IMR-90 (cell line): ENCODE data around the gene TPI1. TPM values are rescaled to one million over a fixed set of nuclear protein-coding genes. Genes with fewer than 3 reads are reported as not detected.

Experiments
- ATAC-seq: fragments of 200-7000 bp; cut with Tn5 transposase; 2 replicates; pipeline ENCODE4 v1.9.1; 2020; ENCODE audit warnings: low read depth, mild to moderate bottlenecking, moderate library complexity
- BruUV-seq: library from RNA; stranded (reverse); fragments of 400-500 nt; replicated peaks from 2 replicates; lab custom pipeline; 2021; lab: Mats Ljungman, UMichigan
- CTCF ChIA-PET: fragments of 300-600 bp; formaldehyde crosslinking; extraction: SDS; loops from one replicate; lab custom pipeline; 2021; ENCODE audit warnings: antibody characterized with exemption; lab: Yijun Ruan, JAX
- POLR2A ChIA-PET: fragments of 300-600 bp; sonication (Branson Sonifier 250); formaldehyde crosslinking; loops from one replicate; lab custom pipeline; 2022; ENCODE audit warnings: antibody characterized with exemption; ENCODE audit not compliant: unreplicated experiment; lab: Charles Lee
- DNase-seq: peaks from one replicate; pipeline ENCODE4 v3.0.0; 2013
- H2AFZ ChIP-seq: replicated peaks from 2 replicates; pipeline ENCODE3; 2013; ENCODE audit warnings: low read length, mild to moderate bottlenecking; ENCODE audit not compliant: poor library complexity
- H2AK5ac ChIP-seq: 2 replicates; pipeline ENCODE4 v1.6.1; 2013; ENCODE audit warnings: low read depth, low read length, inconsistent platforms
- H2AK9ac ChIP-seq: replicated peaks from 2 replicates; pipeline ENCODE3; 2013; ENCODE audit warnings: mild to moderate bottlenecking, low read depth, low read length, moderate library complexity; ENCODE audit not compliant: poor library complexity
- H2BK120ac ChIP-seq: 2 replicates; pipeline ENCODE4 v1.6.1; 2013; ENCODE audit warnings: low read depth, low read length, inconsistent platforms
- H2BK15ac ChIP-seq: 3 replicates; pipeline ENCODE4 v1.6.1; 2013; ENCODE audit warnings: low read depth, low read length, inconsistent platforms
- H2BK20ac ChIP-seq: 2 replicates; pipeline ENCODE4 v1.6.1; 2013; ENCODE audit warnings: low read depth, mild to moderate bottlenecking, inconsistent platforms, low read length, moderate library complexity
- H2BK5ac ChIP-seq: 2 replicates; pipeline ENCODE4 v1.6.1; 2013; ENCODE audit warnings: mild to moderate bottlenecking, low read depth, low read length, inconsistent platforms; ENCODE audit not compliant: poor library complexity, severe bottlenecking
- H3K14ac ChIP-seq: replicated peaks from 2 replicates; pipeline ENCODE4 v1.6.1; 2013; ENCODE audit warnings: low read depth, low read length, inconsistent platforms
- H3K18ac ChIP-seq: 2 replicates; pipeline ENCODE4 v1.6.1; 2013; ENCODE audit warnings: low read depth, low read length, control low read depth
- H3K23ac ChIP-seq: 2 replicates; pipeline ENCODE4 v1.6.1; 2013; ENCODE audit warnings: low read depth, low read length, inconsistent platforms
- H3K27ac ChIP-seq: 2 replicates; pipeline ENCODE4 v1.5.1; 2013; ENCODE audit warnings: mild to moderate bottlenecking, control low read depth, low read length; ENCODE audit not compliant: insufficient read depth
- H3K27me3 ChIP-seq: 2 replicates; pipeline ENCODE4 v1.6.1; 2013; ENCODE audit warnings: low read length; ENCODE audit not compliant: control insufficient read depth, insufficient read depth
- H3K36me3 ChIP-seq: 2 replicates; pipeline ENCODE4 v1.6.1; 2013; ENCODE audit warnings: low read length, mixed read lengths; ENCODE audit not compliant: control insufficient read depth, insufficient read depth
- H3K4ac ChIP-seq: 2 replicates; pipeline ENCODE4 v1.6.1; 2013; ENCODE audit warnings: low read depth, low read length, inconsistent platforms
- H3K4me1 ChIP-seq: 2 replicates; pipeline ENCODE4 v1.6.1; 2013; ENCODE audit warnings: low read length, mixed read lengths; ENCODE audit not compliant: control insufficient read depth, insufficient read depth
- H3K4me2 ChIP-seq: 2 replicates; pipeline ENCODE4 v1.6.1; 2013; ENCODE audit warnings: low read depth, mild to moderate bottlenecking, control low read depth, low read length, moderate library complexity
- H3K4me3 ChIP-seq: 2 replicates; pipeline ENCODE4 v1.5.1; 2013; ENCODE audit warnings: low read depth, mild to moderate bottlenecking, control low read depth, low read length, moderate library complexity; ENCODE audit not compliant: insufficient read depth
- H3K56ac ChIP-seq: 2 replicates; pipeline ENCODE4 v1.6.1; 2013; ENCODE audit warnings: low read length, inconsistent platforms; ENCODE audit not compliant: insufficient read depth; ENCODE audit errors: extremely low read depth
- H3K79me1 ChIP-seq, 2 experiments: 2 replicates each; pipeline ENCODE4 v1.6.1; 2013; ENCODE audit warnings: low read length in 2 of 2, inconsistent platforms in 1 of 2, low read depth in 1 of 2
- H3K9ac ChIP-seq: 2 replicates; pipeline ENCODE4 v1.6.1; 2013; ENCODE audit warnings: low read depth, low read length, control low read depth
- H3K9me1 ChIP-seq: 2 replicates; pipeline ENCODE4 v1.6.1; 2013; ENCODE audit warnings: low read length, inconsistent platforms; ENCODE audit not compliant: insufficient read depth
- H3K9me3 ChIP-seq: 2 replicates; pipeline ENCODE4 v1.6.1; 2013; ENCODE audit warnings: low read length; ENCODE audit not compliant: control insufficient read depth, insufficient read depth
- H4K20me1 ChIP-seq: 2 replicates; pipeline ENCODE4 v1.6.1; 2013; ENCODE audit warnings: low read length, inconsistent platforms; ENCODE audit not compliant: insufficient read depth
- H4K5ac ChIP-seq: 2 replicates; pipeline ENCODE4 v1.6.1; 2013; ENCODE audit warnings: mild to moderate bottlenecking, low read depth, low read length, control low read depth
- H4K8ac ChIP-seq, 2 experiments: 2 replicates each; pipeline ENCODE4 v1.6.1; 2013; ENCODE audit warnings: low read depth in 2 of 2, low read length in 2 of 2, control low read depth in 1 of 2, inconsistent platforms in 1 of 2
- H4K91ac ChIP-seq: 2 replicates; pipeline ENCODE4 v1.6.1; 2013; ENCODE audit warnings: low read depth, low read length, inconsistent platforms; ENCODE audit not compliant: insufficient read depth
- CEBPB ChIP-seq: IDR thresholded peaks from 2 replicates; pipeline ENCODE4 v1.6.1; 2012; ENCODE audit warnings: low read depth, low read length, improper control_type of control experiment
- CHD1 ChIP-seq: IDR thresholded peaks from 2 replicates; pipeline ENCODE4 v1.6.1; 2012; ENCODE audit warnings: low read depth, low read length, improper control_type of control experiment
- MAFK ChIP-seq: IDR thresholded peaks from 2 replicates; pipeline ENCODE4 v1.6.1; 2012; ENCODE audit warnings: low read depth, low read length, improper control_type of control experiment
- MXI1 ChIP-seq: IDR thresholded peaks from 2 replicates; pipeline ENCODE4 v1.6.1; 2012; ENCODE audit warnings: low read depth, mild to moderate bottlenecking, low read length, moderate library complexity, borderline replicate concordance
- RAD21 ChIP-seq: IDR thresholded peaks from 2 replicates; pipeline ENCODE4 v1.6.1; 2012; ENCODE audit warnings: low read length, improper control_type of control experiment
- RCOR1 ChIP-seq: IDR thresholded peaks from 2 replicates; pipeline ENCODE4 v1.6.1; 2012; ENCODE audit warnings: mild to moderate bottlenecking, low read length, improper control_type of control experiment; ENCODE audit not compliant: insufficient replicate concordance
- WGBS, 2 experiments: methylation state at CpG; one replicate each; pipeline versions ENCODE4 v1.1.5 to v1.1.7; 2013; ENCODE audit warnings: missing lambda C conversion rate in 2 of 2; ENCODE audit not compliant: insufficient read length in 1 of 2; ENCODE audit errors: extremely low coverage in 2 of 2; 5-methylcytosine and 5-hydroxymethylcytosine counted together
- dilution Hi-C: fragments of 300-500 bp; cut with HindIII; formaldehyde crosslinking; loops from one replicate; pipeline ENCODE4 v1.14.3; 2018; ENCODE audit warnings: low sequenced_read_pairs; ENCODE audit not compliant: unreplicated experiment
- in situ Hi-C: fragments of 300-500 bp; cut with MboI; formaldehyde crosslinking; loops from 3 replicates; pipeline ENCODE4 v1.14.3; 2019; ENCODE audit warnings: low sequenced_read_pairs, inconsistent platforms, mixed read lengths
- intact Hi-C: fragments of 100-400 bp; cut with micrococcal nuclease; formaldehyde crosslinking; loops from 2 replicates; pipeline ENCODE4 v1.10.0; 2022
- polyA plus RNA-seq, 3 experiments: library from polyadenylated mRNA; depleted of rRNA; stranded (reverse); fragments of >200 nt; gene quantifications; 2 replicates each; pipeline ENCODE4 v1.2.3, GENCODE V29; 2012; ENCODE audit warnings: low replicate concordance in 1 of 3
- total RNA-seq: library from RNA; depleted of rRNA; stranded (reverse); fragments of >200 nt; gene quantifications from 2 replicates; pipeline ENCODE4 v1.2.3, GENCODE V29; 2012
- TF ChIP-seq, protein P1 (sequence below): conservative IDR thresholded peaks from 2 replicates; pipeline ENCODE4 v1.5.1; 2012; ENCODE audit warnings: mild to moderate bottlenecking, low read depth, low read length, improper control_type of control experiment
- TF ChIP-seq, protein P2 (sequence below): fragments of 150-350 bp; IDR thresholded peaks from 2 replicates; pipeline ENCODE4 v1.6.1; 2016; ENCODE audit warnings: low read depth, mild to moderate bottlenecking, low read length, moderate library complexity, borderline replicate concordance

The TPI1 gene
- total and polyA plus RNA-seq, 2 of the 4 experiments (the other 2 are of a cell fraction), result 1,995 to 2,176 TPM

DNA sequence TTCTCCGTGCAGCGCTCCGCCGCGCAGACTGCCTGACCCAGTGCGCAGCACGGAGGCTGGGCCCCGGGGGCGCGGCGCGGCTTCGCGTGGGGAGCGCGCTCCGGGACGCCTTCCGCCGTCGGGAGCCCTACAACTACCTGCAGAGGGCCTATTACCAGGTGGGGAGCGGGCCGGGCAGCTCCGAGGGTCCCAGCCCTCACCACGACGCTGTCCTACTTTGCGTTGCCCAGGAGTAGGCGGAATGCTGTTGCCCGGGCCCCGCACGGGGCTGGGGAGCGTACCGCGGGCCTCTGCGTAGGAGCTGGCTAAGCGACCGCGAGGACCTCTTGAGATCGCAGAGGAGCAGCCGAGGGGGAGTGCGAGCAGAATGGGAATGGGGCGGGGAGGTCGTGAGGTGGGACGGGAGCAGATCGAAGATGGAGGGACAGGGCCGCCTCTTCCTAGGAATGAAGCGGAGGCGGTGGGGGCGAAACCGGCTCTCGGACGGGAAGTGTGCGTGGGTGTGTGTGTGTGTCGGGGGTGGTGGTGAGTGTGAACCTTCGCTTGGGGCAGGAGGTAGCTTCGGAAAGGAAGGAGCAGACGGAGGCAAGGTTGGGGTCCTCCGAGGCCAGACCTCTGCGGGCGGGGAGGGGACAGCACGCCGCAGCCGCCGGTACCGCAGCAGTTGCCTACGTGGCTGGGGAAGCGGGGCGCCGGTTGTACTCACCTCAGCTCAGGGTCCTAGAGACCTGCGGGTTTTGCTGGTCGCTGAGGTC, 38.4 kb upstream of the TPI1 start:
- 0% methylated on average over 52 of the region's 71 CpGs; no CpG with 5 or more reads in 1 of the 2 experiments for WGBS, 2 experiments
- H3K27me3 ChIP-seq, result no peaks in the 10 kb centered on the region

More for the DNA sequence above, 38.4 kb upstream of the TPI1 start:
- ChIA-PET CTCF (no interaction called here), POLR2A (interaction anchor here (0.6 to 1.4 kb wide), 4 partner anchors 22 to 103 kb away, joined by 3 to 5 read pairs (median 4); partner anchors contain the start of genes CDCA3 and TPI1)
- Histone ChIP-seq H3K79me1 (peaks cover 13 to 72% of the 10 kb centered on the region in 2 experiments), H2BK120ac (peak overlapping the region; percentile 70), H4K91ac (peak overlapping the region; percentile 95), H3K36me3 (peaks cover 28% of the 10 kb centered on the region), H3K9me1 (peaks cover 6% of the 10 kb centered on the region), H2BK20ac (peak overlapping the region; percentile 49; the same call in 1 of the 2 replicates), H4K5ac (peak overlapping the region; percentile 88), H3K4me2 (peak overlapping the region; percentile 85), H4K8ac (peak overlapping the region; percentile 78 to 97), H3K9ac (peak overlapping the region; percentile 92), H2AK9ac (peak overlapping the region; percentile 92), H3K4ac (peak overlapping the region; percentile 97), H3K4me3 (peak overlapping the region; percentile 91), H3K56ac (peak overlapping the region; percentile 91), H3K27ac (peak overlapping the region; percentile 96), H2BK15ac (0 out of 3 replicates have a peak overlapping the region, but pooled peaks have one; percentile 47), H3K23ac (peak overlapping the region; percentile 97), H4K20me1 (peaks cover 9% of the 10 kb centered on the region), H2AK5ac (peak overlapping the region; percentile 94), H3K9me3 (no peaks in the 10 kb centered on the region), H3K14ac (peak overlapping the region; percentile 99), H3K4me1 (peaks cover 15% of the 10 kb centered on the region), H2AFZ (peak overlapping the region; percentile 92), H2BK5ac (peak overlapping the region; percentile 89), H3K18ac (peak overlapping the region; percentile 87)
- dilution Hi-C loops (no loop called here), in situ Hi-C loops (loop anchor here (5.0 to 10.0 kb wide), 2 partner anchors 77 to 214 kb away; partner anchors contain the start of gene MLF2), intact Hi-C loops (loop anchor here (5.0 kb wide), 1 partner anchor 142 kb away; the partner anchor contains the start of gene ZNF384)
- DNase-seq, result peak; percentile 50
- BruUV-seq, result no TSS peak
- ATAC-seq, result peak; percentile 35
- TF ChIP-seq, protein P1, sequence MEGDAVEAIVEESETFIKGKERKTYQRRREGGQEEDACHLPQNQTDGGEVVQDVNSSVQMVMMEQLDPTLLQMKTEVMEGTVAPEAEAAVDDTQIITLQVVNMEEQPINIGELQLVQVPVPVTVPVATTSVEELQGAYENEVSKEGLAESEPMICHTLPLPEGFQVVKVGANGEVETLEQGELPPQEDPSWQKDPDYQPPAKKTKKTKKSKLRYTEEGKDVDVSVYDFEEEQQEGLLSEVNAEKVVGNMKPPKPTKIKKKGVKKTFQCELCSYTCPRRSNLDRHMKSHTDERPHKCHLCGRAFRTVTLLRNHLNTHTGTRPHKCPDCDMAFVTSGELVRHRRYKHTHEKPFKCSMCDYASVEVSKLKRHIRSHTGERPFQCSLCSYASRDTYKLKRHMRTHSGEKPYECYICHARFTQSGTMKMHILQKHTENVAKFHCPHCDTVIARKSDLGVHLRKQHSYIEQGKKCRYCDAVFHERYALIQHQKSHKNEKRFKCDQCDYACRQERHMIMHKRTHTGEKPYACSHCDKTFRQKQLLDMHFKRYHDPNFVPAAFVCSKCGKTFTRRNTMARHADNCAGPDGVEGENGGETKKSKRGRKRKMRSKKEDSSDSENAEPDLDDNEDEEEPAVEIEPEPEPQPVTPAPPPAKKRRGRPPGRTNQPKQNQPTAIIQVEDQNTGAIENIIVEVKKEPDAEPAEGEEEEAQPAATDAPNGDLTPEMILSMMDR, result no peak
- TF ChIP-seq RCOR1 (no peak), CHD1 (no peak), CEBPB (no peak), RAD21 (no peak), MXI1 (no peak), MAFK (no peak)
- TF ChIP-seq, protein P2, sequence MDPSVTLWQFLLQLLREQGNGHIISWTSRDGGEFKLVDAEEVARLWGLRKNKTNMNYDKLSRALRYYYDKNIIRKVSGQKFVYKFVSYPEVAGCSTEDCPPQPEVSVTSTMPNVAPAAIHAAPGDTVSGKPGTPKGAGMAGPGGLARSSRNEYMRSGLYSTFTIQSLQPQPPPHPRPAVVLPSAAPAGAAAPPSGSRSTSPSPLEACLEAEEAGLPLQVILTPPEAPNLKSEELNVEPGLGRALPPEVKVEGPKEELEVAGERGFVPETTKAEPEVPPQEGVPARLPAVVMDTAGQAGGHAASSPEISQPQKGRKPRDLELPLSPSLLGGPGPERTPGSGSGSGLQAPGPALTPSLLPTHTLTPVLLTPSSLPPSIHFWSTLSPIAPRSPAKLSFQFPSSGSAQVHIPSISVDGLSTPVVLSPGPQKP, result no peak
